Activated naive CD4-positive, alpha-beta T cell treated with anti-CD3 and anti-CD28 coated beads, Interleukin-2, amount 50 U/mL, for 24 hours (primary cell): ENCODE measurements around the gene IL17RE.
A peak's percentile ranks its signal among the peaks of the same experiment; 100 is the strongest.
"Not testable (repeated sequence)": the region's sequence is repeated elsewhere in the genome, so short reads cannot be mapped to it uniquely, and the experiment has no call there.

Experiments used
- H3K27ac Mint-ChIP-seq: one replicate; pipeline ENCODE4 v1.8.0; 2021; ENCODE audit warnings: mild to moderate bottlenecking, mixed read lengths
- H3K27me3 Mint-ChIP-seq: one replicate; pipeline ENCODE4 v1.8.0; 2021; ENCODE audit warnings: mixed read lengths
- H3K36me3 Mint-ChIP-seq: one replicate; pipeline ENCODE4 v1.8.0; 2021; ENCODE audit warnings: mixed read lengths
- H3K4me1 Mint-ChIP-seq: one replicate; pipeline ENCODE4 v1.8.0; 2021; ENCODE audit warnings: mixed read lengths
- H3K4me3 Mint-ChIP-seq: one replicate; pipeline ENCODE4 v1.8.0; 2021; ENCODE audit warnings: mild to moderate bottlenecking, mixed read lengths
- H3K9me3 Mint-ChIP-seq: one replicate; pipeline ENCODE4 v1.8.0; 2021; ENCODE audit warnings: mixed read lengths

IL17RE gene

DNA sequence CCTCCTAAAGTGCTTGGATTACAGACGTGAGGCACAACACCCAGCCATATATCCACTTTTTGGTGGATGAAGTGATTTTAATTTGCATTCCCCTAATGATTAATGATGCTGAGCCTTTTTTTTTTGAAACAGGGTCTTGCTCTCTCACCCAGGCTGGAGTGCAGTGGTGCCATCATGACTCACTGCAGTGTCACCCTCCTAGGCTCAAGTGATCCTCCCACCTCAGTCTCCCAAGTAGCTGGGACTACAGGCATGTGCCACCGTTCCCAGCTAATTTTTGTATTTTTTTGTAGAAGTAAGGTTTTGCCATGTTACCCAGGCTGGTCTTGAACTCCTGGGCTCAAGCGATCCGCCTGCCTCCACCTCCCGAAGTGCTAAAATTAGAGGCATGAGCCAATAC, 30.6 kb upstream of the IL17RE start:
- not testable (repeated sequence) for H3K27me3 Mint-ChIP-seq, H3K36me3 Mint-ChIP-seq, H3K4me3 Mint-ChIP-seq, H3K9me3 Mint-ChIP-seq, H3K4me1 Mint-ChIP-seq
- H3K27ac Mint-ChIP-seq: peak overlapping the region; percentile 11

DNA sequence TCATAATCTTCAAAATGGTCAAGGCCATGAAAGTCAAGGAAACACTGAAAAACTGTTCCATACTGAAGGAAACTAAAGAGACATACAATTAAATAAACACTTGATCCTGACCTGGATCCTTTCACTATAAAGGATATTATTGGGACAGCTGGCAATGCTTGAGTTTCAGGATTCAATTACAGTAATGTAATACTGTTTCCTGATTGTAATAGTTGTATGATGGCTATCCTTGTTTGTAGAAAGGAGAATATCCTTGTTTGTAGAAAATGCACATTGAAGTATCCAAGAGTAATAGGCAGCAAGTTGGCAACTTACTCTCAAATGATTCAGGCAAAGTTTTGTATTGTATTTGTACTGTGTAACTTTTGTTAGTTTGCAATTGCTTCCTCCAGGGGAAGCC, 27.2 kb upstream of the IL17RE start:
- Mint-ChIP-seq H3K9me3 (no peaks in the 10 kb centered on the region), H3K36me3 (no peaks in the 10 kb centered on the region), H3K4me3 (no peak overlapping the region), H3K4me1 (no peaks in the 10 kb centered on the region), H3K27me3 (no peaks in the 10 kb centered on the region), H3K27ac (no peak overlapping the region)

DNA sequence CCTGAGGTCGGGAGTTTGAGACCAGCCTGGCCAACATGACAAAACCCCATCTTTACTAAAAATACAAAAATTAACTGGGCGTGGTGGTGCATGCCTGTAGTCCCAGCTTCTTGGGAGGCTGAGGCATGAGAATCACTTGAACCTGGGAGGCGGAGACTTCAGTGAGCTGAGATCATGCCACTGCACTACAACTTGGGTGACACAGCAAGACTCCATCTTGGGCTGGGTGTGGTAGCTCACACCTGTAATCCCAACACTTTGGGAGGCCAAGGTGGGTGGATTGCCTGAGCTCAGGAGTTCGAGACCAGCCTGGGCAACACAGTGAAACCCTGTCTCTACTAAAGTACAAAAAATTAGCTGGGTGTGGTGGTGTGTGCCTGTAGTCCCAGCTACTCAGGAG, 26.4 kb upstream of the IL17RE start:
- not testable (repeated sequence) for H3K4me3 Mint-ChIP-seq, H3K27me3 Mint-ChIP-seq, H3K36me3 Mint-ChIP-seq, H3K9me3 Mint-ChIP-seq, H3K4me1 Mint-ChIP-seq, H3K27ac Mint-ChIP-seq

DNA sequence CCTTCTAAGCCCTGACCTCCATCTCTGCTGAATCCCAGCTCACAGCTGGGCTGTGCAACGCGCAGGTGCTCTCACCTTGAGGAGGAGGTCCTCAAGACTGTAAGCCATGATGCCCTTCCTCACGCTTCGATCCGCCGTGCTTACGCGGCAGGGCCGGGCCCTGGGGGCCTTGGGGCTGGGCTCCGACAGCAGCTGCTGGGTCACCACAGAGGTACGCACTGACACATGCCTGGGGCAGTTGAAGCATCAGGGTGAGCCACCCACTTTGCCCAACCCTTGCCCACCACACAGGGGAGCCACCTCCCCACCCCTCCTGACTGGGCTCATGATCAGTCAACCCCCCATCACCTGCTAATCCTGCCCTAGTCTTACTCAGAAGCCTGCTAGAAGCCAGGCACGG, 25.7 kb upstream of the IL17RE start:
- H3K27me3 Mint-ChIP-seq: no peaks in the 10 kb centered on the region

GRCh38 chr3:9878700-9879099, 23.9 kb upstream of the IL17RE start:
- no peaks in the 10 kb centered on the region for H3K36me3 Mint-ChIP-seq
- H3K27me3 Mint-ChIP-seq: no peaks in the 10 kb centered on the region

More for the DNA sequence above, 25.7 kb upstream of the IL17RE start:
- H3K27ac Mint-ChIP-seq: no peak overlapping the region
- H3K9me3 Mint-ChIP-seq: no peaks in the 10 kb centered on the region
- no peaks in the 10 kb centered on the region for H3K36me3 Mint-ChIP-seq
- no peak overlapping the region for H3K4me3 Mint-ChIP-seq
- H3K4me1 Mint-ChIP-seq: no peaks in the 10 kb centered on the region

GRCh38 chr3:9879830-9880549, 22.7 kb upstream of the IL17RE start, which contains the start of gene CIDEC:
Gene CIDEC, minus strand, starts transcription at chr3:9880253. Its CDS starts 1,767 bp downstream, at chr3:9878486.
- Mint-ChIP-seq H3K4me3 (no peak within 1 kb of the TSS), H3K9me3 (no peaks in the 10 kb centered on the region), H3K36me3 (no peaks in the 10 kb centered on the region), H3K4me1 (no peaks in the 10 kb centered on the region), H3K27ac (no peak within 1 kb of the TSS), H3K27me3 (no peaks in the 10 kb centered on the region)

More at GRCh38 chr3:9878700-9879099, 23.9 kb upstream of the IL17RE start:
- Mint-ChIP-seq H3K9me3 (no peaks in the 10 kb centered on the region), H3K4me1 (no peaks in the 10 kb centered on the region), H3K27ac (no peak overlapping the region), H3K4me3 (no peak overlapping the region)

DNA sequence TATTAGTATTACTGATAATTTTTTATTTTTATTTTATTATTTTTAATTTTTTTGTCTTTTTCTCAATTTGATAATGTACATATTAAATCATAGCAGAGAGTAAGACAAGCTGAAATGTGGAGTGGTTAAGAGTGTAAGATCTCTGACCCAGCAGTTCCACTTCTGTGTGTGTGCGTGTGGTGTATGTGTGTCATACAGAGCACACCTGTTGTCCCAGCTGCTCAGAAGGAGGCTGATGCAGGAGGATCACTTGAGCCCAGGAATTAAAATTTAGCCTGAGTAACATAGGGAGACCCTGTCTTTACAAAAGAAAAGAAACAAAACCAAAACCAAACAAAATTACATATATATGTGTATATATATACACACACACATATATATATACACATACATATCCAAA, 21.2 kb upstream of the IL17RE start:
- Mint-ChIP-seq H3K4me1 (no peaks in the 10 kb centered on the region), H3K4me3 (no peak overlapping the region), H3K27me3 (no peaks in the 10 kb centered on the region), H3K9me3 (no peaks in the 10 kb centered on the region), H3K36me3 (no peaks in the 10 kb centered on the region), H3K27ac (no peak overlapping the region)

DNA sequence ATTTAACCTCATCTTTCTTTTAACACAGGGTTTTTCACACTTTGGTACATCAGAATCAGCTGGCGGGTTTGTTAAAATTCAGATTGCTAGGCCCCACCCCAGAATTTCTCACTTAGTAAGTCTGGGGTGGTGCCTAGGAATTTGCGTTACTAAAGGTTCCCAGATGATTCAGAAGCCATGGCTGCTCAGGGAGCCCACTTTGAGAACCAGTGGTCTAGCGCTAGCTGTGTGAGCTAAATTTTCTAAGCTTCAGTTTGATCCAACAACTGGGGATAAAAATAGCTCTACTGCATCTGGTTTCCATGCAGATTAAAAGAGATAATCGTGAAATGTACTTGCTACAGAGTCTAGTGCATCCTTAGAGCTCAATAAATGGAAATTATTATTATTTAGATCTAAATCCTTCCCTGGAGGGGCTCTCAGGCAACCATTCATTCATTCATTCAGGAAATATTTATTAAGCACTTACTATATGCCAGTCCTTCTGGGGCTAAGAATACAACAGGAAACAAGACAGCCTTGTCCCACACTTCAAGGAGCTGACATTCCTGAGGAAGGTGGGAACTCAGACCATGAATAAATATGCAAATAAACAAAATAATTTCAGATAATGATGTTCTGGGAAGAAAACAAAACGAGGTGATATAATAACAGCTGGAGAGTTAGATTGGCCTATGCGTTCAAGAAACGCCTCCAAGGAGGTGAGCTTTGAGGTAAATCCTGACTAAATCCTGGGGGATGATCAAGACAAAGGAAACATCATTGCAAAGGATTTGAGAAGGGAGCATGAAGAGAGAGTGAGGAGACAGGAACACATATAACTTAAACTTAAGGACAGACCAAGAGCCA, 18.7 kb upstream of the IL17RE start:
- Mint-ChIP-seq H3K4me3 (no peak overlapping the region), H3K36me3 (no peaks in the 10 kb centered on the region), H3K27me3 (no peaks in the 10 kb centered on the region), H3K4me1 (no peaks in the 10 kb centered on the region), H3K9me3 (no peaks in the 10 kb centered on the region), H3K27ac (no peak overlapping the region)

- Mint-ChIP-seq H3K27me3 (no peaks in the 10 kb centered on the region), H3K4me1 (peaks cover 7% of the 10 kb centered on the region), H3K9me3 (no peaks in the 10 kb centered on the region), H3K27ac (no peak overlapping the region), H3K36me3 (no peaks in the 10 kb centered on the region), H3K4me3 (no peak overlapping the region)
Measured at GRCh38 chr3:9884555-9885165, 18.0 kb upstream of the IL17RE start.

DNA sequence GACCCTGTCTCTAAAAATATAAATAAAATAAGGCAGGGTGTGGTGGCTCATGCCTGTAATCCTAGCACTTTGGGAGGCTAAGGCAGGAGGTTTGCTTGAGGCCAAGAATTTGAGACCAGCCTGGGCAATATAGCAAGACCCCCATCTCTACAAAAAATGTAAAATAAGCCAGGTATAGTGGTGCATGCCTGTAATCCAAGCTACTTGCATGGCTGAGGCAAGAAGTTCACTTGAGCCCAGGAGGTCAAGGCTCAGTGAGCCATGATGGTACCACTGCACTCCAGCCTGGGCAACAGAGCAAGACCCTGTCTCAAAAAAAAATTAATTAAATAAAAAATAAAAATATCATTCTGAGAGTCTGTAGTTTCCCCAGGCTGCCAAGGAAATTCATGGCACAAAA, 16.3 kb upstream of the IL17RE start:
- H3K27me3 Mint-ChIP-seq: no peaks in the 10 kb centered on the region
- H3K36me3 Mint-ChIP-seq: no peaks in the 10 kb centered on the region
- no peak overlapping the region for H3K27ac Mint-ChIP-seq

GRCh38 chr3:9887480-9887879, 15.2 kb upstream of the IL17RE start:
- Mint-ChIP-seq H3K4me1 (peaks cover 20% of the 10 kb centered on the region), H3K4me3 (no peak overlapping the region), H3K36me3 (peaks cover 6% of the 10 kb centered on the region), H3K27ac (no peak overlapping the region), H3K9me3 (no peaks in the 10 kb centered on the region), H3K27me3 (no peaks in the 10 kb centered on the region)

More for the DNA sequence above, 16.3 kb upstream of the IL17RE start:
- H3K9me3 Mint-ChIP-seq: no peaks in the 10 kb centered on the region
- no peak overlapping the region for H3K4me3 Mint-ChIP-seq
- peaks cover 13% of the 10 kb centered on the region for H3K4me1 Mint-ChIP-seq

- H3K36me3 Mint-ChIP-seq: peaks cover 14% of the 10 kb centered on the region
- no peak overlapping the region for H3K4me3 Mint-ChIP-seq
- no peaks in the 10 kb centered on the region for H3K9me3 Mint-ChIP-seq
- H3K4me1 Mint-ChIP-seq: peaks cover 30% of the 10 kb centered on the region
- no peaks in the 10 kb centered on the region for H3K27me3 Mint-ChIP-seq
- no peak overlapping the region for H3K27ac Mint-ChIP-seq
Measured at GRCh38 chr3:9888540-9888939, 14.1 kb upstream of the IL17RE start.

GRCh38 chr3:9889405-9889804, 13.2 kb upstream of the IL17RE start:
- Mint-ChIP-seq H3K9me3 (no peaks in the 10 kb centered on the region), H3K27me3 (no peaks in the 10 kb centered on the region), H3K36me3 (peaks cover 20% of the 10 kb centered on the region), H3K4me1 (peaks cover 39% of the 10 kb centered on the region), H3K4me3 (peak overlapping the region; percentile 98), H3K27ac (peak overlapping the region; percentile 99)

- H3K9me3 Mint-ChIP-seq: peaks cover 5% of the 10 kb centered on the region
- H3K27ac Mint-ChIP-seq: peak within 1 kb of the TSS; percentile 99
- no peaks in the 10 kb centered on the region for H3K27me3 Mint-ChIP-seq
- H3K36me3 Mint-ChIP-seq: peaks cover 24% of the 10 kb centered on the region
- H3K4me1 Mint-ChIP-seq: peaks cover 48% of the 10 kb centered on the region
- H3K4me3 Mint-ChIP-seq: peak within 1 kb of the TSS; percentile 98
Measured at GRCh38 chr3:9890249-9891071, 12.2 kb upstream of the IL17RE start, which contains the start of gene JAGN1. Gene JAGN1, plus strand, starts transcription at chr3:9890610. Its CDS starts 113 bp downstream, at chr3:9890723.

GRCh38 chr3:9891072-9891622, 11.5 kb upstream of the IL17RE start:
- H3K27ac Mint-ChIP-seq: peak overlapping the region; percentile 99

More at GRCh38 chr3:9891072-9891622, 11.5 kb upstream of the IL17RE start:
- peaks cover 53% of the 10 kb centered on the region for H3K4me1 Mint-ChIP-seq
- peaks cover 5% of the 10 kb centered on the region for H3K9me3 Mint-ChIP-seq
- peak overlapping the region; percentile 98 for H3K4me3 Mint-ChIP-seq
- no peaks in the 10 kb centered on the region for H3K27me3 Mint-ChIP-seq
- H3K36me3 Mint-ChIP-seq: peaks cover 26% of the 10 kb centered on the region
